ENCODE data around the gene CCDC146.
"Not testable (repeated sequence)": the region's sequence is repeated elsewhere in the genome, so short reads cannot be mapped to it uniquely, and the experiment has no call there.

Gene CCDC146

DNA sequence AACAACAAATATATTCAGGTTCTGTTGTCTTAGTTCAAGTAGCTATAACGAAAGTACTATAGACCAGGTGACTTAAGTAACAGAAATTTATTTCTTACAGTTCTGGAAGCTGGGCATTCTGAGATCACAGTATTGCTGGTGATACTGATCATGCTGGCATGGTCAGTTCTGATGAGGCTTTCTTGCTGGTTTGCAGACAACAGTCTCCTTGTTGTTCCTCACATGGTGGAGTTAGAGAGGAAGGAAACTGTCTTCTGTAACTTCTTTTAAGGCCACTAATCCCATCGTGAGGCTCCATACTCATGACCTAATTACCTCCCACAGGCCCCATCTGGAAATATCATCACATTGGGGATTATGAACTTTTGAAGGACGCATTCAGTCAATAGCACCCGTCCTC lies 17.9 kb downstream of the CCDC146 start:
- DNase-seq (ENCODE audit: low spot score): not testable (repeated sequence)

DNA sequence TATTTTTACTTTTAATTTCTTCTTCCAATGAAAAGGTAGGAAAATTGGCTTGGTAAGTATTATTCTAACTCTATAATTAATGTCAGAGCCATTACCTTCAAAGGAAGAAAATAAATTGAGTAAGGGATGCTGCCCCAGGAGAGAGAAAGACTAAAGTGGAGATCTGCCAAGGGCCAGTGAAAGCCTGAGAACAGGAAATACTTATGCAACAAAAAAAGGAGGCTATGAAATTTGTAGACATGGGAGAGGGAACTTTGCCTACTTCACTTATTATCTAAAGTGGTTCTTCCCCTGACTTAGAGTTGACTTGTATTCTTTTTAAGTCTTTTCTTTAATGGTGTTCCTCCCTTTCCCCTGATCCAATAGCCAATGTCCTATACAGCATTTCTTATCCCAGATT lies 29.8 kb downstream of the CCDC146 start:
- peak; percentile 13 for DNase-seq (ENCODE audit: low spot score)

DNA sequence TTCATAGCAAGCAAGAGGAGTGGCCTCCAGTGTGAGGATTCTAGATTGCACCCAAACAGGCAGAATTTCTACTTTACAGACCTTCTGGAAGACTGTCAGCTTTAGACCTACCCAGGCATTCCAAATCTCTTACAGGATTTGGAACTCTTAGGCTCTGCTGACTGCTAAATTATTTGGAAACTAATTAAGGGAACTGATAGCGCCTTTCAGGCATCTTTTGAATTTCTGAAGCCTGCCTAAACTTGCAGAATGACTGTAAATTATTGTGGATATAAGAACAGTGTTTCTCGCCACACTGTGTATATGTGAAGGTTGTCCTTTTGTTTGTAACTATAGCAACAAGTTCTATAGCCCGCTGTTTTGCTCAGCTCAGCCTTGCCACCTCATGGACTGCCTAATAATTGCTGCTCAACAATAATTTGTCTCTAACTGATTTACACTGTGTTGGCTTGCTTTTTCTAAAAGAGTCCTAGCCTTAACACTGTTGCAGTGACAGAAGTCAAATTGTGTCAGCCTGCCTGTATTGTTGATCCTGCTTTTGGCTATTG lies 32.6 kb downstream of the CCDC146 start:
- not testable (repeated sequence) for DNase-seq (ENCODE audit: low spot score)

DNA sequence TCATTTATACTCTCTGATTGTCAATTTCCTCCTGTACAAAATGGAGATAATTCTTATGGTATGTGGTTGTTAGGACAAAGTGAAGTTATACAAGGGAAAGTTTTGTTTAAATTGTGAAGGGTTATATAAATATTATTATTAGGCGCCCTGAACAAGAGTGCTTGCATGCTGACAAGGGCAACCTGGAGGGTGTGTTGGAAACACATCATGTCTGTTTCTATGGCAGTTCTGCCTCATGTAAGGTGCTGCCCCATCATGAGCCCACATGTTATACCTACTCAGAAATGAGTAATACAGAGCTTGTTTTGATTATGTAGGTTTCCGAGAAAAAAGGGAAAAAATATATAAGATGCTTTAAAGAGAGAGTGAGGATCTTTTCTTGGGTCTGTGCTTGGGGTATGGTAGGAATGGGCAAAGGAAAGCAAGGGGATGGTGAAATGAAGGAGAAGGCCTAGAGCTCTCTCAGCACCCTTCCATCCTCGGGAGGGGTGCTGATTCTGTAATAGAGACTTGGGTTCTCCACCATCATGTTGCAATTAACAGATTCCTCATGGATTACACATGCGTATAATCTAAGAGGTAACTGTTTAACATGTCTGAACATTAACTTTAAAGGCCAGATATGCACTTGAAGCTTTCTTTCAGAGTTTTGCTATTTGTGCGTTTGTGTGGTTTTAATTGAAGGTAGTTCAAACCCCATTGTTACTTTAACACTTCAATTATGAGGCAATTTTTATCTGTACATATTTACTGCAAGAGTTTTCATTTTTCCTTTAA lies 33.4 kb downstream of the CCDC146 start:
- not testable (repeated sequence) for DNase-seq (ENCODE audit: low spot score)

DNA sequence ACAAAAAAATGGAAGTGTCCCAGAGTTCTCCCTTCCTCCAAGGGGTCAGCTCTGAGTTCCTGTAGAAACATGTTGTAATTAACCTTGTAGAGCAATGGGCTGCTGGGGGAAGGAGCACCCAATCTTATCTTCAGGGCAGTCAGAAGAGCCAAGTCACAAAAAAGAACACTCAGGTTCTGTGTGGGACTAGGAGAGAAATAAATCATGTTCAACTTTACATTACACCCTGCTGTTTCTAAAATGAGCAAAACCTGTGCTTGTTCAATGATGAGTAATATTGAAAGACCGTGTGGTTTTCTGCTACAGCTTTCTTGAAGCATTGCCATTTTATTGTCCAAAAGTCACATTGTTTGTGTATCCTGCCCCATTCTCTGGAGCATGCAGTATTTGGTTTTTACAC lies 34.6 kb downstream of the CCDC146 start:
- not testable (repeated sequence) for DNase-seq (ENCODE audit: low spot score)

DNA sequence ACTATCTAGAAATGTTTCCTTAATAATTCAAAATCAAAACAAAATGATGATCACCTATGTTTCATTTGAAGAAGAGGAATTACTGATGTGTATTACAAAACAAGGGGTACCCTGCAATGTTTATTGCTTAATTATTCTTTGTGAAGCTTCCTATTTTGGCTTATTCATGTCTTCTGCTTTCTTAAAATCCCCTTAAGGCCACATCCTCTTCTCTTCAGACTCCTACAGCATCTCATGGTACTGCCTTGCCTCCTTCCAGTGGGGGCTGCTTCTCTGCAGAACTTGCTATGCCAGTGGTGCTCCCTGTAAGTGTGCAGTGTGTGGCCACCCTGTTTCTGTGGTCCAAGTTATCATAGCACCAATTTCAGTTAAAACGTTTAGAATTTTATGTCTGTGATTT lies 35.0 kb downstream of the CCDC146 start:
- DNase-seq (ENCODE audit: low spot score): no peak

DNA sequence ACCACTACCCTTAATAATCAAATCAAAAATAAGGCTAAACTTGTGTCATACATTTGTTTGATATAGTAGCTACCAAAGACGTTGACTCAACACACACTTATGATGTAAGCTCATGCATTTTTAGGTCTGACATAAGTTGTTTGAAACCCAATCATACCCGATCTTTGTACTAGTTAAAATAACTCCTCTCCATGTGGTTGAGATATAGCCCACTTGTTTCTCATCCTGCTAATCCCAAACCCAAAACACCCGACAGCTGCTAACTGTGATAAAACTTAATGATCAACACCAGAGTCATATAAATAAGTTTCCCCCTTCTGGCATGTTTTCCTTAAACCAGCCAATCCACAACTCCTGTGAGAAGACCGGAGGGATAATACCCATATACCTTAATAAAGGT lies 48.7 kb downstream of the CCDC146 start:
- DNase-seq (ENCODE audit: low spot score): not testable (repeated sequence)

DNA sequence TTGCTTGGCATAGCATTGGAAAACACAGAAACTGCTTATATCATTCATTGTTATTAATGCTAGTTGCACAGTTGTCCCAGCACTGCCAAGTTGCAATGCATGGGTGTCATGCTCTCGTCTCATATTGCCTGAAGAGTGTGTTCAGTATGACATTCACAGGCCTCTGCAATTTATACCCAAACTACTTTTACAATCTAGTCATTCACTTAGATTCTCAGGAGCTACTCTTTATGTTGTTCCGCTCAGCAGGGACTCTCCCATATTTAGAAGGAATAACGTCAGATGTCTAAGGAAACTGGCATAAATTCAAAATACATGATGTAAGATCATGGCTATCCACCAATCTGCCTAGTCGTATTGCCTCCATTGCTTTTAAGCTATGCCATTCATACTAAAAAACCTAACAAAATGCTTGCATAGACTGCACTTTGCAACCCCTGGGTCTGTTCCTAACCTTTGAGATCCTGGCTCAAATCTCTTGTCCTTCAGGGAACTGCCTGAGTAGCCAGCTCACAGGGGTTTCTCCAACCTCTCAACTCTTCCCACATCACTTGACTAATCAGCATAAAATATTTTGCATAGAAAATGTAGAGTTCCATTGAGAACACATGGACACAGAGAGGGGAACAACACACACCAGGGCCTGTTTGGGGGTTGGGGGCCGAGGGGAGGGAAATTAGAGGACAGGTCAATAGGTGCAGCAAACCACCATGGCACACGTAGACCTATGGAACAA lies 50.2 kb downstream of the CCDC146 start:
- not testable (repeated sequence) for DNase-seq (ENCODE audit: low spot score)

DNA sequence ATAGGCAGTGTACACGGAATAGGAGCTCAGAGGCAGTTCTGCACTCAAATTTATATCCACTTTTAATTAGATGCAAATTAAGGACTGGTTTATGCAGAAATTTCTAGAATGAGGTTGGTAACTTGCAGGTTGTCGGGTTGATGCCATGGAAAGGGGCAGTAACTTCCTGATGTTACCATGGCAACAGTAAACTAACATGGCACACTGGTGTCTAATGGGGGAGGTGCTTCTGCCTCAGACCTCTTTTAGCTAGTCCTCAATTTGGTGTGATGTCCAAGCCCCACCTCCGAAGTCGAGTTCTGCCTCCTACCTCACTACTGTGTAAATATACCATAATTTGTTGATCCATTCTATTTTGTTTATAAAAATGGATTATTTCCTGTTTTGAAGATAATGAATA lies 52.0 kb downstream of the CCDC146 start:
- not testable (repeated sequence) for DNase-seq (ENCODE audit: low spot score)

DNA sequence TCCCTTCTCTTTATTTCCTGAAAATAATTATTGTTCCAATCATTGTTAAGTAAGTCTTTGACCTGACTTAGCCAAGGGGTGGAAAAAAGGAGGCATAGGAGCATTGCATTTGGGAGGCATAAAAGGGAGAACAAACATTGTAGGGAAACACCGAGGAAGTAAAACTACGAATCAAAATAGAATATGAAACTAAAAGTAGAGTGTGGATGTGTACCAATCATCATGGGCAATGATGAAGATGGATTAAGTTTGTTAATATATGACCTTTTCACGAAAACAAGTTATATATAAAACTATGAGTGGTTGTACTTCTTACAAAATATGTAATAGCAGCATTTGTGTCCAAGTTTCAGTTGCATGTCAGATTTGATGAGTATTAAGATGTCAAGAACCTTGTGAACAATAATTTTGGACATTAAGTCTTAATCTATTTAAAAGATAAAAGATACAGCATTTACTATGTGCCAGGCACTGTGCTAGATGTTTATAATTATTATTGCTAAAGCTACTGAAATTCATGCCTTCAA lies 52.9 kb downstream of the CCDC146 start:
- not testable (repeated sequence) for DNase-seq (ENCODE audit: low spot score)

DNA sequence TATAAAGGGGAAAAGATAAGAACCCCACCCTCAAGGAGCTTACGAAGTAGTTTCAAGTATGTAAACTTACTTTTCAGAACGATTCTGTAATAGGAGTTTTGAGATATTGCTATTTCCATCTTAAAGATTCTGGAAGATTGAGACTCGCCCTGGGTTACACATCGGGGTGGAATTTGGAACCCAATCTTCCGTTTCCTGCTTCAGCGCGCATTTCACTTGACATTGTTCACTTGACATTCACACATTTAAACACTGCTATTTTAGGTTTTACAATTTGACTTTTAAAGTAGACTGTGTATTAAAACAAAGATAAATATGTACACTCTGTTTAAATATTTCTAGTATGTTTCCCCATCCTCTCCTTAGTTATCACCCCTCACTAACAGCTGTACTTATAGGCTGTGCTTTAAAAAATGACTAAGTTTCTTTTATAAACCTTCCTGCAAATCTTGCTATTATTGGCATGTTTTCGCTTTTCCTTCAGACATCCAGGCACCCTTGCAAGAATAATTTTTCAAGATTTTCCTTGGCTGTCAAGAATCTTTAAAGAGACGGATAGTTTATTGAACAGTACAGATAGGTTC lies 55.0 kb downstream of the CCDC146 start:
- not testable (repeated sequence) for DNase-seq (ENCODE audit: low spot score)

DNA sequence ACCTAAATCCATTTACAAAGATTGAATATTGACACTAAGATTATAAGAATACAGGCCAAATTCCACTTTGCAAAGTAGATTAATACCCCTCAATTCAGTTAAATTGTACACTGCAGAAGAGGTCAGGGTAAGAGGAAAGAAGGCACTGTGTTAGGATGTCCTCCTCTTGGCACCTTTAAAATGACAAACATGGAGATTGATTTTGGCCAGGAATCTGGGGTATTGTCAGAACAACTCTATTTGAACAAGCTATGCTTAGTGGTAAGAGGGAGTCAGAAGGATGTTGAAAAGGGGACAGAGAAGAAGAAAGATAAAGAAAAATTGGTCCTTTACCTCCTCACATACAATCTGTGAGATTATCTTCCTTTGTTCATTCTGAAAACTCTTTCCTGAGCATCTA lies 55.6 kb downstream of the CCDC146 start:
- not testable (repeated sequence) for DNase-seq (ENCODE audit: low spot score)

DNA sequence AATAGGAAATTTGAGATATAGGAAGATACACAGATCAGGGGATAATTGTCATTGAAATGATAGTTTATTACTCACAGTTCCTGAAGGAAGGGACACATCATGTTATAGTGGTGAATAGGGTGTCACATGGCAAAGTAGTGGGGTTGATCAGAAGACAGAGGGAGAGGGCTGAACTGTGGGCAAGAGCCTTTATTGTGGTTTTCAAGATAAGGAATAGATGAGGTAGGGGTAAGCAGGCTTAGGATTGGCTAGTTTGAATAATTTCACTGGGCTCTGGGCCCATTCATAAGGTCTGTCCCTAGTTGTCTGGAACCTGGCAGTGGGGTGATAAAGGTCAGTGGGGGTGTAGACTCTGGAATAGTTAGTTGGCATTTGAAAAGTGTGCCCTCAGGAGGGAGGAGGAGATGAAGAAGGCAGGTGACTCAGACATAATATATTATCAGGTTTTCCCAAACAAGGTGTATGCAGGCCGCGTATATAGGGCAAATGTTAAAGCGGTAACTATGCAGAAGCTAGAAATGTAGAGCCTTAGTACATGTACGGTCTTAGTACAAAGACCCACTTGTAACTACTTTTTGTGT lies 58.7 kb downstream of the CCDC146 start:
- DNase-seq (ENCODE audit: low spot score): no peak

DNA sequence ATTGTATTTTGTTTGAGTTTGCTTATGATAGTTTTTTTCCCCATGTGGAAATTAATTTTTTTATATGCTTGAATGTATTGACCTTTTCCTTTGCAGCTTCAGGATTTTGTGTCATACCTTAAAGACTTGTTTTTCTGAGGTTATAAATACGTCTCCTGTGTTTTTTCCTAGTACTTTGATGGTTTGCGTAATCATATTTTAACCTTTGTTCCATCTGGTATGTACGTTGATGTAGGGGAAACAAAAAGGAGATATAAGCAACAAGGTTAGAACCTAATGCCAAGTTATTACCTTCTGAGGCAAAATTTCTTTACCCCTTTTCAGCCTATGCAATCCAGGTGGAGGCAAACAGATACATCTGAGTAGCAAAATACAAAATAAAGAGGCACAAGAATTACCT lies 59.3 kb downstream of the CCDC146 start:
- DNase-seq (ENCODE audit: low spot score): no peak

DNA sequence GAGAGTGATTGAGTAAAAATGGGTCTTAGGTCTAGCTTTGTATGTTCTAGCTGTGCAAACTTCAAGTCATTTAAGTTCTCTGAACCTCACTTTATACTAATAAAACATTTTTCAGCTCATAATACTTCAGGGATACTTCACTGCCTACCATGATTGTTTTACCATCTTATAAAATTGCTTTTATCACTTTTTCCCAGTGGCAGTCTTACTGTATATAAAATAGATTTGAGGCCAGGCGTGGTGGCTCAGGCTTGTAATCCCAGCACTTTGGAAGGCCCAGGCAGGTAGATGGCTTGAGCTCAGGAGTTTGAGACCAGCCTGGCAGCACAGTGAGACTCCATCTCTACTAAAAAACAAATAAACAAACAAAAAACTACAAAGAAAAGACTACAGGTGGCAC lies 59.8 kb downstream of the CCDC146 start:
- DNase-seq (ENCODE audit: low spot score): no peak

DNA sequence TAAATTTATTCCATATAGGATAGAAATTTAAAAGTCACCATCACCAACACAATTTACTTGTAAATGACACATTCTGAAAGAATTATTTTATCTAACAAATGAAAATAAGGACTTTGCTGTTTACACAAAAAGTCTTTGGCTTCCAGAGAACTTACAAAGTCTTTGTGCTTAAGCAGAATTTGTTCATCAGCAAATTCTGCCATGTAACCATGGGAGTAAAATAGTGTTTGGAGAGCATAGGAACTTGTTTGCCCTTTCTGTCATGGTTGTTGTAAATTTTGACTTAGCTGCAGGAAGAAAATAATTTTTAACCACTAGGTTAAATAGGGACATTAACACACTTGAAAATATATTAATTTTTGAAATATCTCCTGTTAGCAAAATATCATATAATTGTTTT lies 62.0 kb downstream of the CCDC146 start:
- DNase-seq (ENCODE audit: low spot score): no peak

DNA sequence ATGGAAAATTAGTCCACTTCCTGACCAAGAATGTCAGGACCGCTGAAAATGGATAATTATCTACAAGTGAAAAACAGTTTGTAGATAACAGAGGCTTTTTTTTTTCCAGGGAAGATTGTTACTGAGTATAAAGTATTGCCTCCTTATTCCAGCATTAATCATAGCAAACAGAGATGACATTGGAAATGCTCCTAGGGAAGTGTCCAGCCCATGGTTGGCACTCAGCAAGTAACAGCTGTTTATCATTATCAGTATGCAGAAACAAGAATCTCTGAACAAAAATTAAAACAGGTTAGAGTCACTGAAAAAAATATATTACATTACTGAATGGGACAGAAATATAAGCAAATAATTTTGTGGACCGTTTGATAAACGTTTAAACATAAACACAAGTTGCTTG lies 62.6 kb downstream of the CCDC146 start:
- DNase-seq (ENCODE audit: low spot score): peak; percentile 50

DNA sequence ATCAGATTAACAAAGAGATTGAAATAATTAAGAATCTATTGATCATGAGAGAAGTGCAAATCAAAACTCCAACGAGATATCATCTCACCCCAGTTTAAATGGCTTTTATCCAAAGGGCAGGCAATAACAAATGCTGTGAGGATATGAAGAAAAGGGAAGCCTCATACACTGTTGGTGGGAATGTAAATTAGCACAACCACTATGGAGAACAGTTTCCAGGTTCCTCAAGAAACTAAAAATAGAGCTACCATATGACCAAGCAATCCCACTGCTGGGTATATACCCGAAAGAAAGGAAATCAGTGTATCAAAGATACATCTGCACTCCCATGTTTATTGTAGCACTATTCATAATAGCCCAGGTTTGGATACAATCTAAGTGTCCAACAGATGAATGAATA lies 63.5 kb downstream of the CCDC146 start:
- DNase-seq (ENCODE audit: low spot score): no peak

DNA sequence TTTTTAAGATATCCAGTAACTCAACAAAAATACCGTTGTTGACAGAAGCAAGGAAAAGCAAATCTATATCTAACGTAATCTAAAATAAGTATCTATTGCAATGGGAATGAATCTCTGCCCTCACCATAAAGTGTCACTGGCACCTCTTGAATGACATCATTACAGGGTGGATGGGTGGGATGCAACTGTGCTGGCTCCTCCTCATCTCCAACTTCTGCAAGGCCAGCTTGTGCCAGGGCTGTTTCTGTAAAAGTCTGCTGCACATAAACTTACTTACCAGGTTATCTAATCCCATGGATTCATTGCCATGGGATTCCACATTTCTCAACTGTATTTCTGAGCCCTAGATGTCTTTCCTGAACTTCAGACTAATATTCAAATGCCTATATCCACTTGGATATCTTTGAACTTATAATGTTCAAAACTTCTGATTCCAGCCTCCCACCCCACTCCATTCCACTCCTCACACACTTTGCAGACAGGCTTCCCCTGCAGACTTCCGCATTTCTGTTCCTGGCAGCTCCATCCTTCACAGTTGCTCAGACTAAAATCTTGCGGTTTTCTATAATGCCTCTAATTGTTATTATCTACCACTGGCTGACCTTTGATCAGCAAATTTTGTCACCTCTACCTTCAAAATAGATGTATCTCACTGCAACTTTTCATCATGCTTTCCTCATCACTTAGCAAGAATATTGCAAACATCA lies 66.5 kb downstream of the CCDC146 start:
- DNase-seq (ENCODE audit: low spot score): no peak

DNA sequence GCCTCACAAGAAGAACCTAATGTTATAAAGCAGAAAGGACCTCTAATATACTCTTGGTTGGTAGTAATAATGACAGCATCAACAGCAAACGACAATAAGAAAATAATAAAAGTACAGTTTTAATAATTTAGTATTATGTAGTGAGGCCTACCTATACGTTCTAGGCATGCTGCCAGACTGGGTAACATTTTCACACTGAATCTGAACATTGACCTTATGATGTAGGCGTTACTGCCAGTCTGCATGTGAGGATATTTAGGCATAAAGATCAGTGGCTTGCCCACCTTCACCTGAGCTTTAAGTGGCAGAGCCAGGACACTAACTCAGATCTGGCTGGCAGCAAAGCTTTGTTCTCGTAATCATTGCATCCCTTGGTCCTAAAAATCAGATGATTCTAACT lies 74.7 kb downstream of the CCDC146 start:
- DNase-seq (ENCODE audit: low spot score): no peak

All from GM03348 (cell line).